K562 (cell line): ENCODE measurements around the gene CGREF1. TPM values are rescaled to one million over a fixed set of nuclear protein-coding genes. Genes with fewer than 3 reads are reported as not detected.
A peak's percentile ranks its signal among the peaks of the same experiment; 100 is the strongest.

Experiments used
- ARID4B ChIP-seq: sonication (generic); formaldehyde crosslinking; IDR thresholded peaks from 2 replicates; pipeline ENCODE4 v1.8.0; 2022; ENCODE audit warnings: mild to moderate bottlenecking, missing genetic modification reagents
- DIDO1 ChIP-seq: fragments of 450-650 bp; IDR thresholded peaks from 2 replicates; pipeline ENCODE4 v1.6.1; 2016; ENCODE audit warnings: low read depth, missing biosample characterization, missing genetic modification characterization
- FIP1L1 ChIP-seq: fragments of 200-400 bp; formaldehyde crosslinking; IDR thresholded peaks from 2 replicates; pipeline ENCODE4 v1.6.1; 2018; ENCODE audit warnings: mild to moderate bottlenecking, low read depth, low read length; ENCODE audit not compliant: poor library complexity, severe bottlenecking
- GABPB2 ChIP-seq: fragments of 250-450 bp; sonication (Bioruptor Pico); conservative IDR thresholded peaks from 2 replicates; pipeline ENCODE4 v1.5.1; 2021; ENCODE audit warnings: mild to moderate bottlenecking
- HLTF ChIP-seq: fragments of 450-650 bp; IDR thresholded peaks from 2 replicates; pipeline ENCODE4 v1.6.1; 2016
- MBD2 ChIP-seq: sonication (generic); IDR thresholded peaks from 2 replicates; pipeline ENCODE4 v1.6.1; 2016; ENCODE audit warnings: low read depth, borderline replicate concordance
- NCOA4 ChIP-seq: fragments of 450-650 bp; IDR thresholded peaks from 2 replicates; pipeline ENCODE4 v1.6.1; 2018; ENCODE audit warnings: mild to moderate bottlenecking; ENCODE audit not compliant: partially characterized antibody
- PHF20 ChIP-seq: fragments of 450-650 bp; IDR thresholded peaks from 2 replicates; pipeline ENCODE4 v1.6.1; 2018; ENCODE audit not compliant: partially characterized antibody
- PHF8 ChIP-seq: fragments of 200-600 bp; sonication (generic); IDR thresholded peaks from 2 replicates; pipeline ENCODE4 v1.6.1; 2012; ENCODE audit warnings: mixed run types, mild to moderate bottlenecking, inconsistent platforms, low read length, moderate library complexity, borderline replicate concordance
- SIRT6 ChIP-seq: IDR thresholded peaks from one replicate; pipeline ENCODE4 v1.6.1; 2012; ENCODE audit warnings: low read depth, mild to moderate bottlenecking, control low read depth, inconsistent platforms, low read length, moderate library complexity
- SMARCC2 ChIP-seq: fragments of 450-650 bp; IDR thresholded peaks from 2 replicates; pipeline ENCODE4 v1.6.1; 2017; ENCODE audit warnings: antibody characterized with exemption, moderate library complexity, mild to moderate bottlenecking, low read depth
- ZFP30 ChIP-seq: fragments of 250-450 bp; sonication (Bioruptor Pico); IDR thresholded peaks from 2 replicates; pipeline ENCODE4 v1.8.0; 2022; ENCODE audit warnings: moderate library complexity, mild to moderate bottlenecking, inconsistent platforms, borderline replicate concordance
- ZKSCAN1 ChIP-seq: fragments of 150-350 bp; IDR thresholded peaks from 2 replicates; pipeline ENCODE4 v1.6.1; 2016; ENCODE audit warnings: low read depth, low read length
- ZNF398 ChIP-seq: fragments of 250-450 bp; sonication (Bioruptor Pico); IDR thresholded peaks from 2 replicates; pipeline ENCODE4 v1.8.0; 2021; ENCODE audit warnings: moderate library complexity, mild to moderate bottlenecking, inconsistent platforms
- ZNF830 ChIP-seq: fragments of 250-450 bp; sonication (Bioruptor Pico); IDR thresholded peaks from 2 replicates; pipeline ENCODE4 v1.5.0; 2021; ENCODE audit warnings: mild to moderate bottlenecking
- polyA plus RNA-seq, 8 experiments: library from polyadenylated mRNA; depleted of rRNA in 4 of 8; stranded (reverse) in 5 of 8; unstranded in 3 of 8; fragments of >200 nt; fragmentation: Nextera tagmentation in 2 of 8; fragmentation: Illumina TruSeq in 1 of 8; extraction: Ambion mirVana in 2 of 8; extraction: Trizol in 1 of 8; gene quantifications; 2 replicates each; pipeline versions ENCODE4 v1.2.1 to v1.2.3, GENCODE V29; 2011 to 2014; ENCODE audit warnings: inconsistent platforms in 1 of 8, missing spikeins in 1 of 8
- total RNA-seq, 7 experiments: library from RNA; depleted of rRNA in 6 of 7; stranded (reverse); fragments of >200 nt in 6 of 7; fragmentation: Illumina TruSeq in 2 of 7; extraction: Trizol in 2 of 7; gene quantifications; 2 replicates each; pipeline versions ENCODE4 v1.2.1 to v1.2.3, GENCODE V29; 2011 to 2021; ENCODE audit warnings: low replicate concordance in 1 of 7
- TF ChIP-seq, protein P1 (sequence below): fragments of 450-650 bp; formaldehyde crosslinking; conservative IDR thresholded peaks from 2 replicates; pipeline ENCODE4 v1.4.0; 2022; ENCODE audit warnings: mild to moderate bottlenecking, missing genetic modification characterization
- TF ChIP-seq, protein P2 (sequence below): fragments of 250-450 bp; sonication (Bioruptor Pico); IDR thresholded peaks from 2 replicates; pipeline ENCODE4 v1.4.0; 2020; ENCODE audit warnings: borderline replicate concordance
- TF ChIP-seq, protein P3 (sequence below): IDR thresholded peaks from 2 replicates; pipeline ENCODE4 v1.6.1; 2011; ENCODE audit not compliant: insufficient read length; ENCODE audit errors: extremely low read depth

CGREF1 gene
- total and polyA plus RNA-seq, 9 of the 15 experiments (the other 6 are each of a cell fraction or from before 2014, with no cell fraction given) = 0.07 to 0.50 (median 0.37) TPM

DNA sequence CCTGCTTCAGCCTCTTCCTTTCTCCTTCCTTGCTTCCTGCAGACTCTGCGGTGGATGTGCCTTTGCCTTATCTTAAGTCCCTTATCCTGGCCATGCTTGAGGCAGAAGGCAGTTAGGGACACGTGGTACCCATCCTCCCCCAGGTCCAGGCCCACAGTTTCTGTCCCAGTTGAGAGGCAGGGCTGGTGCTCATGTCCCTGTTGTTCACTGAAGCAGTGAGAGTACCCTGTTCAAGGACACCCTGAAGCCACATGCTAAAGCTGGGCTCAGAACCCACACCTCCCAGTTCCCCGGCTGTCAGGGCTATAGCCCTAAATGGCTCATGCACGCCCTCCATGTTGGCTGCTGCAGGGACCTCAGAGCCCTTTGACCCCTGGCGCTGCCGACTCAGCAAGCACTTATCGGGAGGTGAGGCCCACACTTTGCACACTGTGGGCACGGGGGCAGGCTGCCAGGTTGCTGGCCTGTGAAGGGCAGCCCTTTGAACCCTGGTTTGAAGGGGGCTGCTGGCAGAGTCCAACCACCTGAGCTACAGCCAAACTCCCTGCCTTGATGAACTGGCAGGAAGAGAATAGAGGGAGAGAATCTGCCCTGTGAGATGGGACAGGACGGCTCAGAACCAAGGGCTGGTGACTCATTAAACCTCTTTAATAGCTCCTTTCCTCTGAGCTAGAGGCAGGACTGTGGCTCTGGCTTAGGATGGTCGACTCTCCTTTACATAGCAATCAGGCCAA lies 26.1 kb downstream of the CGREF1 start (continued):
- TF ChIP-seq FIP1L1 (no peak), MBD2 (no peak), ZNF830 (CRISPR knock-in tag) (no peak), SIRT6 (no peak), ZFP30 (CRISPR knock-in tag) (no peak), ZNF398 (CRISPR knock-in tag) (no peak), ZKSCAN1 (no peak), PHF20 (no peak), DIDO1 (tag) (no peak), HLTF (no peak), GABPB2 (no peak), ARID4B (CRISPR knock-in tag) (peak; percentile 30), SMARCC2 (0 out of 2 replicates have a peak, but pooled peaks have one; percentile 52), NCOA4 (no peak), PHF8 (no peak)
- TF ChIP-seq, protein P1, sequence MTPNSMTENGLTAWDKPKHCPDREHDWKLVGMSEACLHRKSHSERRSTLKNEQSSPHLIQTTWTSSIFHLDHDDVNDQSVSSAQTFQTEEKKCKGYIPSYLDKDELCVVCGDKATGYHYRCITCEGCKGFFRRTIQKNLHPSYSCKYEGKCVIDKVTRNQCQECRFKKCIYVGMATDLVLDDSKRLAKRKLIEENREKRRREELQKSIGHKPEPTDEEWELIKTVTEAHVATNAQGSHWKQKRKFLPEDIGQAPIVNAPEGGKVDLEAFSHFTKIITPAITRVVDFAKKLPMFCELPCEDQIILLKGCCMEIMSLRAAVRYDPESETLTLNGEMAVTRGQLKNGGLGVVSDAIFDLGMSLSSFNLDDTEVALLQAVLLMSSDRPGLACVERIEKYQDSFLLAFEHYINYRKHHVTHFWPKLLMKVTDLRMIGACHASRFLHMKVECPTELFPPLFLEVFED (CRISPR knock-in tag) = no peak
- TF ChIP-seq, protein P2, sequence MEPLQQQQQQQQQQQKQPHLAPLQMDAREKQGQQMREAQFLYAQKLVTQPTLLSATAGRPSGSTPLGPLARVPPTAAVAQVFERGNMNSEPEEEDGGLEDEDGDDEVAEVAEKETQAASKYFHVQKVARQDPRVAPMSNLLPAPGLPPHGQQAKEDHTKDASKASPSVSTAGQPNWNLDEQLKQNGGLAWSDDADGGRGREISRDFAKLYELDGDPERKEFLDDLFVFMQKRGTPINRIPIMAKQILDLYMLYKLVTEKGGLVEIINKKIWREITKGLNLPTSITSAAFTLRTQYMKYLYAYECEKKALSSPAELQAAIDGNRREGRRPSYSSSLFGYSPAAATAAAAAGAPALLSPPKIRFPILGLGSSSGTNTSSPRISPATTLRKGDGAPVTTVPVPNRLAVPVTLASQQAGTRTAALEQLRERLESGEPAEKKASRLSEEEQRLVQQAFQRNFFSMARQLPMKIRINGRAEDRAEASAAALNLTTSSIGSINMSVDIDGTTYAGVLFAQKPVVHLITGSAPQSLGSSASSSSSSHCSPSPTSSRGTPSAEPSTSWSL (CRISPR knock-in tag) = no peak
- TF ChIP-seq, protein P3, sequence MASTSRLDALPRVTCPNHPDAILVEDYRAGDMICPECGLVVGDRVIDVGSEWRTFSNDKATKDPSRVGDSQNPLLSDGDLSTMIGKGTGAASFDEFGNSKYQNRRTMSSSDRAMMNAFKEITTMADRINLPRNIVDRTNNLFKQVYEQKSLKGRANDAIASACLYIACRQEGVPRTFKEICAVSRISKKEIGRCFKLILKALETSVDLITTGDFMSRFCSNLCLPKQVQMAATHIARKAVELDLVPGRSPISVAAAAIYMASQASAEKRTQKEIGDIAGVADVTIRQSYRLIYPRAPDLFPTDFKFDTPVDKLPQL = no peak
